GM12892 (cell line): ENCODE results near the gene KLF16.

Source experiments
- DNase-seq: peaks from one replicate; pipeline ENCODE4 v3.0.0; 2011; ENCODE audit not compliant: insufficient read length
- FAIRE-seq: peaks from 2 replicates; lab custom pipeline; 2011; peaks lifted over from hg19 to GRCh38; lab: Jason Lieb, UNC
- POLR2A ChIP-seq: IDR thresholded peaks from 2 replicates; pipeline ENCODE4 v1.6.1; 2011; ENCODE audit warnings: low read depth, low read length, control low read depth
- POLR2AphosphoS5 ChIP-seq: IDR thresholded peaks from 2 replicates; pipeline ENCODE4 v1.6.1; 2011; ENCODE audit warnings: low read depth, low read length, control low read depth
- TAF1 ChIP-seq: IDR thresholded peaks from 2 replicates; pipeline ENCODE4 v1.6.1; 2011; ENCODE audit warnings: low read depth, mild to moderate bottlenecking, control low read depth, low read length, borderline replicate concordance

Gene KLF16

GRCh38 chr19:1850809-1851653 is 12.3 kb downstream of the KLF16 start:
- no peak for TF ChIP-seq POLR2AphosphoS5
- TF ChIP-seq TAF1 = no peak
- TF ChIP-seq POLR2A = no peak
- no peak for FAIRE-seq
- no peak for DNase-seq

GRCh38 chr19:1849886-1850398 is 13.4 kb downstream of the KLF16 start:
- TF ChIP-seq TAF1 = no peak
- TF ChIP-seq POLR2AphosphoS5 = no peak
- no peak for TF ChIP-seq POLR2A
- FAIRE-seq (no peak), DNase-seq (no peak)

DNA sequence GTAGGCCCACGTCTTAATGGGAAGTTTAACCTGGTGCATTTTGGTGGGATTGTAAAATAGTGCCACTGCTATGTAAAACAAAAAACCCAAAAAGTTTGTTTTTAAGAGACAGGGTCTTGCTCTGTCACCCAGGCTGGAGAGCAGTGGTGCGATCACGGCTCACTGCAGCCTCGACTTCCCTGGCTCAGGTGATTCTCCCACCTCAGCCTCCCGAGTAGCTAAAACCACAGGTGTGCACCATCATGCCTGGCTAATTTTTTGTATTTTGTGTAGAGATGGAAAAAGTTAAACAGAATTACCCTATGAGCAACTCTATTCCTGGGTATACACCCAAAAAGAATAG is 14.3 kb downstream of the KLF16 start:
- no peak for DNase-seq
- FAIRE-seq = no peak

GRCh38 chr19:1848399-1849131 is 14.8 kb downstream of the KLF16 start, which contains the start of gene REXO1:
TSS of gene REXO1 (minus strand) at chr19:1848483. CDS start at chr19:1848358, 125 bp downstream.
- TF ChIP-seq POLR2AphosphoS5 (peak; percentile 71), POLR2A (peak; percentile 89), TAF1 (peak; percentile 89)
- DNase-seq (peak; percentile 93), FAIRE-seq (peak; percentile 96)

More for the DNA sequence above, 14.3 kb downstream of the KLF16 start:
- TF ChIP-seq TAF1 (no peak), POLR2AphosphoS5 (no peak), POLR2A (no peak)

- TF ChIP-seq POLR2A = no peak
- no peak for TF ChIP-seq TAF1
- no peak for TF ChIP-seq POLR2AphosphoS5
- FAIRE-seq = no peak
- no peak for DNase-seq
Measured at GRCh38 chr19:1847684-1848398, 15.5 kb downstream of the KLF16 start.

- no peak for FAIRE-seq
- no peak for DNase-seq
- TF ChIP-seq TAF1 (no peak), POLR2A (no peak), POLR2AphosphoS5 (no peak)
Measured at GRCh38 chr19:1847348-1847683, 16.1 kb downstream of the KLF16 start.

DNA sequence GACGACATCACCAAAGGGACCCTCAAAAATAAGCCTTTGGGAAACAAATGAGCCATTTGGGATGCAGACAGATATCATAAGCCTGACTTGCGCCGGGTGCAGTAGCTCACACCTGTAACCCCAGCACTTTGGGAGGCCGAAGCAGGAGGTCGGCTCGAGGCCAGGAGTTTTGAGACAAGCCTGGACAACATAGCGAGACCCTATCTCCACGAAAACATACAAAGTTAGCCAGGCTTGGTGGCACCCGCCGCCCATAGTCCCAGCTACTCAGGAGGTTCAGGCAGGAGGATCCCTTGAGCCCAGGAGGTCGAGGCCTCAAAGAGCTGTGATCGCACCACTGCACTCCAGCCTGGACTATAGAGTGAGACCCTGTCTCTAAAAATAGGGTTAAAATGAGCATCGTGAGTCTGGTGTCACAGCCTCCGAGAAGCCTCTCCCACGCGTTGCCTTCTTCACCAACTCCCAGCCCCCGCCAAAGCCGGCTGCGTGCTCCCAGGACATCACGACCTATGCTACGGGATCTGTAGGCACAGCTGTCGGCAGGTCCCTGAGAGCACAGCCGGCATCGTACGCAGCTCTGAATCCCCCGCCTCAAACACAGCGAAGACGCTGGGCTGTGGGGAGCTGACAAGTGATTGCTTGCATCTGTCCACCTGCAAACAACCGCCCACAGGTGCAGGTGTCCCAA is 16.7 kb downstream of the KLF16 start:
- DNase-seq (no peak), FAIRE-seq (no peak)
- TF ChIP-seq TAF1 = no peak
- TF ChIP-seq POLR2AphosphoS5 = no peak
- no peak for TF ChIP-seq POLR2A

- TF ChIP-seq POLR2A = no peak
- no peak for TF ChIP-seq TAF1
- no peak for TF ChIP-seq POLR2AphosphoS5
- DNase-seq (no peak), FAIRE-seq (no peak)
Measured at GRCh38 chr19:1845642-1846041, 17.7 kb downstream of the KLF16 start.

- TF ChIP-seq POLR2A (no peak), TAF1 (no peak), POLR2AphosphoS5 (no peak)
- FAIRE-seq (no peak), DNase-seq (no peak)
Measured at GRCh38 chr19:1845125-1845515, 18.3 kb downstream of the KLF16 start.

DNA sequence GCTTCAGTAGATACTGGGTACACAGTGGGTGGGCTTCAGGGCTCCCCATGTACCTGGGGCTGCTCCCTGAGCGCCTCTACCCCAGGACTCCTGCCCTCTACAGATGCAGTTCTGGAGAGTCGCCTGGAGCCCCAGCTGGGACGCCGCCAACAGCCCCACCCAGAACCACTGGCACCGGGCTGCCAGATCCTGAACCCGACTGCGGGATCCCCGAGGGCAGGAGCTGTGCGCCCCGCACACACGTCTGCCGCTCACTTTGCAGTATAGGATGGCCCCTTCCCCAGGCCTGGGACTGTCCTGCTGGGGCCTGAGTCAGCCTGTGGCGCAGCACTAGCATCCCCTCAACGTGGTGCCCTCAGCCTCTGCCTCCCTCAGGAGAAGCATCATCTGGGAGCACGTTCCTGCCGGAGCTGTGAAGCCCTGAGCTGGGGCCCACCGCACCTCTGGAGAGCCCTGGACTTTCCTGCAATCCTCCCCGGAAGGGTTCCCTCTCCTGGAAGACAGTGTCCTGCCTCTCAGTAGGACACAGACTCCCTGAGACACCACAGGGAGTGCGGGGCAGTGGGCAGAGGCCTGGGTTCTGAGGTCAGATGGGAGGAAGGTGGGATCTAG is 18.8 kb downstream of the KLF16 start:
- DNase-seq (no peak), FAIRE-seq (no peak)
- no peak for TF ChIP-seq TAF1
- no peak for TF ChIP-seq POLR2AphosphoS5
